ENCODE data around the gene SOX5. TPM values are rescaled to one million over a fixed set of nuclear protein-coding genes. Genes with fewer than 3 reads are reported as not detected.

SOX5 gene
- total and polyA plus RNA-seq, 2 experiments from 2014 or later: 1.0 to 4.7 TPM

DNA sequence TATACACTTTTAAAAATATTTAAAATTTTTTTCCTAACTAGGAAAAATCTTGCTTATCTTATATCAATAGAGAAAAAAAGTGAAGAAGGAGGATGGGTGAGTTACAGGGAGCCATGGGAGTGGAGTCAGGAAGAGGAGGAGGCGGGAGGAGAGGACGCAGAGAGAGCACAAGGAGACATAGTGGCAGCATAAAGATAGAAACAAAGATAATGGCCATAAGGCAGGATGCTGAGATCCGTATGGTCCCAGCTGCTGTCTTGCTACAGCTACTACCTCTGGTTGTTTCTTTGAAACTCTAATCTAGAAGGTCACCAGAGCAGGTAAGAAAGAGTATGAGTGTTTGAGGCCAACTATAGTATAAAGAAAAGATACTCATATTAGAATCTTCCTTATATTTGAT lies 2.6 kb upstream of the SOX5 start:
- no peak overlapping the region for H3K4me2 ChIP-seq
- Mint-ChIP-seq H3K9me3 (peaks cover 6% of the 10 kb centered on the region; the same call in 1 of the 3 replicates), H3K4me1 (no peaks in the 10 kb centered on the region), H3K27me3 (ENCODE audit: insufficient read depth, low read depth, poor library complexity) (peaks cover 1% of the 10 kb centered on the region), H3K27ac (no peak overlapping the region), H3K36me3 (ENCODE audit: low read depth) (no peaks in the 10 kb centered on the region), H3K4me3 (no peak overlapping the region)
- H3K4me1 ChIP-seq (ENCODE audit: insufficient read depth): peaks cover 7% of the 10 kb centered on the region; the same call in 1 of the 2 replicates
- no peaks in the 10 kb centered on the region for H3K9me2 ChIP-seq (ENCODE audit: insufficient read depth)
- H3K27ac ChIP-seq (ENCODE audit: low read depth): no peak overlapping the region
- DNase-seq (ENCODE audit: low spot score) (no peak), ATAC-seq (no peak)
- no peaks in the 10 kb centered on the region for H3K79me2 ChIP-seq (replicated peaks; ENCODE audit: insufficient read depth)
- no peaks in the 10 kb centered on the region for H3K36me3 ChIP-seq (ENCODE audit: insufficient read depth)
- no peaks in the 10 kb centered on the region for H3F3A ChIP-seq (replicated peaks; ENCODE audit: low read depth)
- H2AFZ ChIP-seq: no peak overlapping the region
- H3K27me3 ChIP-seq (ENCODE audit: insufficient read depth): peaks cover 34% of the 10 kb centered on the region
- no peaks in the 10 kb centered on the region for H4K20me1 ChIP-seq (replicated peaks; ENCODE audit: insufficient read depth)
- no peak overlapping the region for H3K4me3 ChIP-seq
- no peak for TF ChIP-seq ETS1 (IDR thresholded peaks at IDR 0.05)
- TF ChIP-seq NANOG (IDR thresholded peaks at IDR 0.05; ENCODE audit: borderline replicate concordance): no peak
- TF ChIP-seq STAT1 (IDR thresholded peaks at IDR 0.05; ENCODE audit: unreplicated experiment): no peak
- TF ChIP-seq EZH2phosphoT487 (IDR thresholded peaks at IDR 0.05; ENCODE audit: unreplicated experiment): no peak
- no peak for TF ChIP-seq REST (IDR thresholded peaks at IDR 0.05; ENCODE audit: unreplicated experiment)
- TF ChIP-seq POLR2AphosphoS5 (IDR thresholded peaks at IDR 0.05; ENCODE audit: low read depth): no peak
- TF ChIP-seq, protein P1, sequence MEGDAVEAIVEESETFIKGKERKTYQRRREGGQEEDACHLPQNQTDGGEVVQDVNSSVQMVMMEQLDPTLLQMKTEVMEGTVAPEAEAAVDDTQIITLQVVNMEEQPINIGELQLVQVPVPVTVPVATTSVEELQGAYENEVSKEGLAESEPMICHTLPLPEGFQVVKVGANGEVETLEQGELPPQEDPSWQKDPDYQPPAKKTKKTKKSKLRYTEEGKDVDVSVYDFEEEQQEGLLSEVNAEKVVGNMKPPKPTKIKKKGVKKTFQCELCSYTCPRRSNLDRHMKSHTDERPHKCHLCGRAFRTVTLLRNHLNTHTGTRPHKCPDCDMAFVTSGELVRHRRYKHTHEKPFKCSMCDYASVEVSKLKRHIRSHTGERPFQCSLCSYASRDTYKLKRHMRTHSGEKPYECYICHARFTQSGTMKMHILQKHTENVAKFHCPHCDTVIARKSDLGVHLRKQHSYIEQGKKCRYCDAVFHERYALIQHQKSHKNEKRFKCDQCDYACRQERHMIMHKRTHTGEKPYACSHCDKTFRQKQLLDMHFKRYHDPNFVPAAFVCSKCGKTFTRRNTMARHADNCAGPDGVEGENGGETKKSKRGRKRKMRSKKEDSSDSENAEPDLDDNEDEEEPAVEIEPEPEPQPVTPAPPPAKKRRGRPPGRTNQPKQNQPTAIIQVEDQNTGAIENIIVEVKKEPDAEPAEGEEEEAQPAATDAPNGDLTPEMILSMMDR (conservative IDR thresholded peaks at IDR 0.05; ENCODE audit: low read depth in 2 of 2): no peak
- TF ChIP-seq ZNF462 (CRISPR knock-in tag; IDR thresholded peaks at IDR 0.05): no peak
- no peak for TF ChIP-seq ZNF331 (CRISPR knock-in tag; IDR thresholded peaks at IDR 0.05; ENCODE audit: low read depth)
- no peak for TF ChIP-seq CREB1 (CRISPR knock-in tag; IDR thresholded peaks at IDR 0.05; ENCODE audit: low read depth)
- TF ChIP-seq JUNB (IDR thresholded peaks at IDR 0.05; ENCODE audit: unreplicated experiment): no peak
- TF ChIP-seq ZNF114 (CRISPR knock-in tag; IDR thresholded peaks at IDR 0.05): no peak
- TF ChIP-seq EZH2 (IDR thresholded peaks at IDR 0.05; ENCODE audit: low read depth, unreplicated experiment): no peak
